OCI-LY1 (cell line): ENCODE results near the gene GPRIN2.
"Not testable (repeated sequence)": the region's sequence is repeated elsewhere in the genome, so short reads cannot be mapped to it uniquely, and the experiment has no call there.

ENCODE experiments used
- CTCF ChIP-seq: fragments of 200-600 bp; sonication (generic), shearing (Covaris generic); IDR thresholded peaks from 2 replicates; pipeline ENCODE4 v1.5.1; 2017; ENCODE audit warnings: mild to moderate bottlenecking, antibody characterized with exemption, low read length, moderate library complexity, mixed read lengths
- EZH2 ChIP-seq: fragments of 200-600 bp; sonication (generic), shearing (Covaris generic); IDR thresholded peaks from 2 replicates; pipeline ENCODE4 v1.8.0; 2017; ENCODE audit warnings: borderline replicate concordance, mixed run types, mild to moderate bottlenecking, antibody characterized with exemption, low read length, moderate library complexity, mixed read lengths

- TF ChIP-seq CTCF, EZH2: not testable (repeated sequence)
Measured at GRCh38 chr10:46512002-46512401, 44.5 kb downstream of the GPRIN2 start.
